ENCODE measurements around the gene NLGN1. TPM values are rescaled to one million over a fixed set of nuclear protein-coding genes. Genes with fewer than 3 reads are reported as not detected.

The NLGN1 gene
- total and polyA plus RNA-seq, 9 of the 15 experiments (the other 6 are each of a cell fraction or from before 2014, with no cell fraction given) = under 0.01 to 0.01 TPM; not detected in 7

- no peak overlapping the region for H2AFZ ChIP-seq (ENCODE audit: low read depth, low read length)
- POLR2A ChIA-PET = no interaction called here
- CTCF ChIA-PET (ENCODE audit: low intra/inter-chr PET ratio) = no interaction called here
- BruUV-seq (replicated peaks) = no TSS peak
- FAIRE-seq (no peak), ATAC-seq (no peak), DNase-seq (ENCODE audit: extremely low read depth in 1 of 4, low spot score in 3 of 4) (no peak)
- H3K4me3 ChIP-seq = no peak overlapping the region
- no peaks in the 10 kb centered on the region for H3K4me1 ChIP-seq (replicated peaks in 1 of 2; ENCODE audit: control insufficient read depth in 2 of 2, insufficient read depth in 2 of 2, low read length in 2 of 2)
- no peak overlapping the region for H3K27ac ChIP-seq (ENCODE audit: extremely low read depth, low read depth, low read length)
- intact Hi-C loops (cut with micrococcal nuclease) (no loop called here), in situ Hi-C loops (cut with MboI) (no loop called here)
- 0% methylated on average over 2 of the region's 2 CpGs for WGBS (ENCODE audit: insufficient coverage, low coverage, missing lambda C conversion rate)
- H3K9me3 ChIP-seq (replicated peaks; ENCODE audit: control insufficient read depth, insufficient read depth, low read depth, low read length) = no peaks in the 10 kb centered on the region
- H3K9ac ChIP-seq (ENCODE audit: insufficient read depth in 1 of 2, low read depth in 2 of 2, low read length in 2 of 2) = no peak overlapping the region
- no peaks in the 10 kb centered on the region for H3K9me1 ChIP-seq (ENCODE audit: control insufficient read depth, insufficient read depth, low read length)
- no peaks in the 10 kb centered on the region for H3K79me2 ChIP-seq (ENCODE audit: control insufficient read depth, insufficient read depth, low read length)
- no peak overlapping the region for H3K4me2 ChIP-seq (ENCODE audit: insufficient read depth, low read length)
- no peaks in the 10 kb centered on the region for H3K27me3 ChIP-seq (ENCODE audit: control insufficient read depth in 2 of 2, insufficient read depth in 2 of 2, low read length in 2 of 2)
- H3K36me3 ChIP-seq (ENCODE audit: control insufficient read depth, insufficient read depth, low read length) = no peaks in the 10 kb centered on the region
- H4K20me1 ChIP-seq (replicated peaks; ENCODE audit: control insufficient read depth, insufficient read depth, low read length) = no peaks in the 10 kb centered on the region
- TF ChIP-seq MGA (IDR thresholded peaks at IDR 0.05) (no peak), TAF7 (tag; IDR thresholded peaks at IDR 0.05) (no peak), BHLHE40 (IDR thresholded peaks at IDR 0.05; ENCODE audit: low read length) (no peak), TBP (optimal IDR thresholded peaks at IDR 0.05; ENCODE audit: low read depth, low read length) (no peak), ILF3 (IDR thresholded peaks at IDR 0.05; ENCODE audit: borderline replicate concordance) (no peak), CGGBP1 (CRISPR knock-in tag; IDR thresholded peaks at IDR 0.05) (no peak), ETS2 (tag; IDR thresholded peaks at IDR 0.05; ENCODE audit: borderline replicate concordance, poor library complexity, severe bottlenecking) (no peak)
- TF ChIP-seq, protein P1, sequence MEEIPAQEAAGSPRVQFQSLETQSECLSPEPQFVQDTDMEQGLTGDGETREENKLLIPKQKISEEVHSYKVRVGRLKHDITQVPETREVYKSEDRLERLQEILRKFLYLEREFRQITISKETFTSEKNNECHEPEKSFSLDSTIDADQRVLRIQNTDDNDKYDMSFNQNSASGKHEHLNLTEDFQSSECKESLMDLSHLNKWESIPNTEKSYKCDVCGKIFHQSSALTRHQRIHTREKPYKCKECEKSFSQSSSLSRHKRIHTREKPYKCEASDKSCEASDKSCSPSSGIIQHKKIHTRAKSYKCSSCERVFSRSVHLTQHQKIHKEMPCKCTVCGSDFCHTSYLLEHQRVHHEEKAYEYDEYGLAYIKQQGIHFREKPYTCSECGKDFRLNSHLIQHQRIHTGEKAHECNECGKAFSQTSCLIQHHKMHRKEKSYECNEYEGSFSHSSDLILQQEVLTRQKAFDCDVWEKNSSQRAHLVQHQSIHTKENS (CRISPR knock-in tag; IDR thresholded peaks at IDR 0.05) = no peak
Measured at GRCh38 chr3:173800154-173800553, 402.6 kb downstream of the NLGN1 start.
